C4-2B (cell line): ENCODE measurements around the gene TMPRSS9.

ENCODE experiments used
- H3K27ac ChIP-seq: fragments of 450-650 bp; 2 replicates; pipeline ENCODE4 v1.5.1; 2017
- ZFX ChIP-seq: fragments of 450-650 bp; IDR thresholded peaks from 2 replicates; pipeline ENCODE4 v1.6.1; 2017
- TF ChIP-seq, protein P1 (sequence below): fragments of 450-650 bp; conservative IDR thresholded peaks from 2 replicates; pipeline ENCODE4 v1.5.1; 2017; ENCODE audit warnings: mild to moderate bottlenecking

TMPRSS9 gene

DNA sequence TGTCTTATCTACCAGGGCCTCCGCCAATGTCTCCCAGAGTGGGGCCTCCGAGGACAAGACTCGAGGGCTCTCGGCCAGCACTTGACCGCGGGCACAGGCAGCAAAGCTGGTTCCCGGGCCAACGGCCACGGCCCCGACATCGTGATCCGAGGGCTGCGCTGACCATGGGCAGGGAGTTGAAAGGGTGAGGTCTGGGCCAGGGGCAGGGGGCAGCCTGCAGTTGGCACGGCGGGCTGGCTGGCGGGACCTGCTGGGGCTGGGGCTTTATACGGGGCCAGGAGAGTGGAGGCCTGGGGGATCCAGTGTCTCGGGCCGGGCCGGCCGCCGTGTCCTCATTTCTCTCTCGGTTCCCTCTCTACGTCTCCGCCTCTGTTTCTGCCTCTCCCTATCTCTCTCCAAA is 42.3 kb upstream of the TMPRSS9 start:
- TF ChIP-seq, protein P1, sequence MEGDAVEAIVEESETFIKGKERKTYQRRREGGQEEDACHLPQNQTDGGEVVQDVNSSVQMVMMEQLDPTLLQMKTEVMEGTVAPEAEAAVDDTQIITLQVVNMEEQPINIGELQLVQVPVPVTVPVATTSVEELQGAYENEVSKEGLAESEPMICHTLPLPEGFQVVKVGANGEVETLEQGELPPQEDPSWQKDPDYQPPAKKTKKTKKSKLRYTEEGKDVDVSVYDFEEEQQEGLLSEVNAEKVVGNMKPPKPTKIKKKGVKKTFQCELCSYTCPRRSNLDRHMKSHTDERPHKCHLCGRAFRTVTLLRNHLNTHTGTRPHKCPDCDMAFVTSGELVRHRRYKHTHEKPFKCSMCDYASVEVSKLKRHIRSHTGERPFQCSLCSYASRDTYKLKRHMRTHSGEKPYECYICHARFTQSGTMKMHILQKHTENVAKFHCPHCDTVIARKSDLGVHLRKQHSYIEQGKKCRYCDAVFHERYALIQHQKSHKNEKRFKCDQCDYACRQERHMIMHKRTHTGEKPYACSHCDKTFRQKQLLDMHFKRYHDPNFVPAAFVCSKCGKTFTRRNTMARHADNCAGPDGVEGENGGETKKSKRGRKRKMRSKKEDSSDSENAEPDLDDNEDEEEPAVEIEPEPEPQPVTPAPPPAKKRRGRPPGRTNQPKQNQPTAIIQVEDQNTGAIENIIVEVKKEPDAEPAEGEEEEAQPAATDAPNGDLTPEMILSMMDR = no peak
- TF ChIP-seq ZFX = no peak

DNA sequence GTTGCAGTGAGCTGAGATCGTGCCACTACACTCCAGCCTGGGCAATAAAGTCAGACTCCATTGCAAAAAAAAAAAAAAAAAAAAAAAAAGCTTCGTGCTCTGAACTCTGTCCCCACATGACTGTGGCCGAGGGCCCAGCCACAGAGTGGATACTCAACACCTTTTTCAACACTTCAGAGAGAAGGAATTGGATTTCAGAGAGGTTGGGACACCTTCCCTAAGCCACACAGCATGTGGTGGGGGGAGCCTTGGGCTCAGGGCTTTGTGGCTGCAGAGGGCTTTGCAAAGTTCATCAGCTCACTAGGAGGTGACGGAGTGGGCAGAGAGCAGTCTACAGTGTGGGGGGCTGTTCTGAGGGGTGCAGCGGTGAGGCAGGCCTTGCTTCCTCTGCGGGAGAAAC is 41.1 kb upstream of the TMPRSS9 start:
- no peak overlapping the region for H3K27ac ChIP-seq
- TF ChIP-seq, protein P1 = no peak
- TF ChIP-seq ZFX = no peak

More for the DNA sequence above, 42.3 kb upstream of the TMPRSS9 start:
- H3K27ac ChIP-seq = no peak overlapping the region

DNA sequence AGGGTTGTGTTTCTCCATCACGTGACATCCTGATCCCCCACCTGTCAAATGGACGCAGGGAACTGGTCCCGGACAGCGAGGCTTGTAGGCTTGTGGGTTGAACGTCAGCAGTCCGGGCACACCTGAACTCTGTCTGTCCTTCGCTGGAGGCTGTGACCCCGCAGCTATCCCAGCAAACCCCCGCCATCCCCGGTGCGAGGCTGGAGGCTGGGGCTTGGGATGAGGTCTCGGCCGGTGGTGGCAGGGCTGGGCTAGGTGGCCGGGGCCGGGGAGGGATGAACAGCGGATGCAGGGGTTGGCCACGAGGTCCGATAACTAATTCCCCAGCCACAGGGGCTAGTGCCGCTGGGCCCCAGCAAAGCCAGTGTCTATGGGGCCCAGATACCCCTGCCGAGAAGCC is 40.5 kb upstream of the TMPRSS9 start:
- H3K27ac ChIP-seq = no peak overlapping the region
- no peak for TF ChIP-seq ZFX
- TF ChIP-seq, protein P1 = no peak

DNA sequence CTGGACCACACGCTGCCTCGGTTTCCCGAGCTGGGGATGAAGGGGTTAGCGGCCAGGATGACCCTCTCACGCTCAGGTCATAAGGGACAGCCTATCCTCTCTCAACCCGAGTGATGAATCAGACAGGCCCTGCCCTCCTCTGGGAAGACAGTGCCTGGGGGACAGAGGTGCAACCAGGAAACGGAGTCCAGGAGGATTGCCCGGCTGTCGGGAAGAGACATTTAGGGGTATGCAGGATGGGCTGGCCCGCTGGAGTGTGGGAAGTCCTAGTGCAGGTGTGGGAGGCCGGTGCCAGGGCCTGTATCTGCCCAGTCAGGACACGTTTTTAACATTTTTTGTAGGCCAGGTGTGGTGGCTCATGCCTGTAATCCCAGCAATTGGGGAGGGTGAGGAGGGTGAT is 40.0 kb upstream of the TMPRSS9 start:
- TF ChIP-seq ZFX = no peak
- TF ChIP-seq, protein P1 = no peak
- no peak overlapping the region for H3K27ac ChIP-seq

DNA sequence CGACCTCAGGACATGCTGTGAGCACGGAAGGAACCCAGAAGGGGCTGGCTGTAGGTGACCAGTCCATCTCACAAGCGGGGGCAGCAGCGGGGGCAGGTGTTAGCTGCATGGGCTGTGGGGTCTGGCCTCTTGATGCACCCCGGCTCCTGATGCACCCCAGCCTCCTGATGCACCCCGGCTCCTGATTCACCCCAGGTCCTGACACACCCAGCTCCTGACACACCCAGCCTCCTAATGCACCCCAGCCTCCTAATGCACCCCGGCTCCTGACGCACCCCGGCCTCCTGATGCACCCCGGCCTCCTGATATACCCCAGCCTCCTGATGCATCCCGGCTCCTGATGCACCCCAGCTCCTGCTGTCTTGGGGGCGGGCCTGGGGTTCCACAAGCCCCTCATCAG is 39.1 kb upstream of the TMPRSS9 start:
- TF ChIP-seq, protein P1 = no peak
- no peak for TF ChIP-seq ZFX
- no peak overlapping the region for H3K27ac ChIP-seq

DNA sequence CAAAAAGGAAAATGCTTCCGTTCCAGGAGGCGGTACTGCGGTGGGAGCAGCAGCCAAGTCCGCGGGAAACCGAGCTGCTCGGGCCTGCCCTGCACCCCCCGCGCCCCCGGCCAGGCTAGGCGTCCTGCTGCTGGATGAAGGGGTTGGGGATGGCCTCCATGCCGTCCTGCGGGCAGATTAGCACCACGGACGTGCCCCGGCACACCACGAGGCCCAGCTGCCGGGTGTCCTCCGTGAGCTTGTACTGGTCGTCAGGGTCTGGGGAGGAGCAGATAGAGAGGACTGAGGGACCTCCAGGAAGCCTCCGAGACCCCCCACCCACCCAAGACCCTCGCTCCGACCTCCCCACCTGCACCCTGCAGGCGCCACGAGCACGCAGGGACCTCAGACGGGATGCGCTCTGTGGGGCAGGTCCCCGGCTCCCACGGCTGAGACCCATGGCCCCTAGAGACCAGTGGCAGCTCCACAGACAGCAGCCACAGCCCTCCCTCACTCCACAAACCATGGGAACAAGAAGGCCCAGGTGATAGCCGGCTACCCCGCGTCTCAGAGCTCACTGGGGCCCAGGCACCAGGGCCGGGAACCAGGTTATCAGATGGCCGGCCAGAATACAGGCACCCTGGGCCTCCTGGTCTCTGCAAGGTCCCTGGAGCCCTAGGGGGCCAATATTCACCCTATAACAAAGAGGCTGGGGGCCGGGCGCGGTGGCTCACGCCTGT is 38.3 kb upstream of the TMPRSS9 start:
- TF ChIP-seq ZFX = no peak
- TF ChIP-seq, protein P1 = no peak
- H3K27ac ChIP-seq = no peak overlapping the region

DNA sequence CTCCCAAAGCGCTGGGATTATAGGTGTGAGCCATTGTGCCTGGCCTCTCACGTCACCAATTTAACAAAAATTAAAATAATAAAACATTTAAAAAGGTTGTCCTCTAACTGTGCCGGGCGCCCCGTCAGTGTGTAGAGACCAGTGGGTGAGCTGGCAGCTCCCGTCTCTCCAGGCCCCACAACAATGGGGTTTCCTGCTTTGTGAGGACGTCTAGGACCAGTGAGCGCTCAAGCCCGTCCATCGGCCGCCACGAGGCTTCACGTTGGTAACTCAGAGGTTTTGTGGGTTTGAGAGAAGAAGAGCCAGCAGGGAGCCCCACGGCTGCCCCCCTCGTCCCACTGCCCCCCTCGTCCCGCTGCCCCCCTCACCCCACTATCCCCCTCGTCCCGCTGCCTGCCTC is 36.4 kb upstream of the TMPRSS9 start:
- no peak overlapping the region for H3K27ac ChIP-seq
- TF ChIP-seq, protein P1 = no peak
